Gastrocnemius medialis (tissue), 4 donors: Measurements from ENCODE around the gene BCCIP.

Source experiments
- POLR2A ChIP-seq, 2 donors: fragments of 450-650 bp; IDR thresholded peaks; one replicate each; pipeline ENCODE4 v1.6.1; 2017; ENCODE audit warnings: antibody characterized with exemption in 2 of 2, mild to moderate bottlenecking in 2 of 2, moderate library complexity in 2 of 2
- TF ChIP-seq, protein P1 (sequence below), 5 experiments: fragments of 450-650 bp in 3 of 5; fragments of 200-600 bp in 2 of 5; sonication (generic) in 2 of 5; IDR thresholded peaks in 4 of 5; conservative IDR thresholded peaks in 1 of 5; 1 replicate in 4 of 5; 2 replicates in 1 of 5; pipeline ENCODE4 v1.5.1; 2016 to 2019; ENCODE audit warnings: antibody characterized with exemption in 5 of 5, mild to moderate bottlenecking in 3 of 5, moderate library complexity in 3 of 5

DNA sequence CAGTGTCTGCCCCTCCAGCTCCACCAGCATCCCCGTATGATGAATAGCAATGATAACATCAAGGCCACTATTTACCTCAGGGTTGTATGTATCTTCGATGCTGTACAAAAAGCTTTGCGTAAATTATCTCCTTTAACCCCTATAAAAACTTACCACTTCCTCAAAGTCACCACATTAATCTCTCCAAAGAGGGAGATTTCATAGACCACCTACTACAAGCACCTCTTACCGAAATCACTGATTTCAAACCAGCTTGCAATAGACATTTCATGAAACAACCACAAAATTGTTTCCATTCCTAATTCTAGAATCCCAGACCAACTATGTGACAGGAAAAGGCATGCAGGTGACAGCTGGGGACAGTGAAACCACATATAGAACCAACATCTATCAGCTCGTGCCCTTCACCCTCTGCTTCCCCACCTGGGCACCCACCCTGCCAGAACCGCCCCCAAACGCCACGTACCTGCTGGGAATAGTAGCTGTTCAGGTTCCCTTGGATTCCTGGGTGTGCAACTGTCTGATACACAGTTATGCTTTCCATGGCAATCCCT is 27.6 kb upstream of the BCCIP start:
- TF ChIP-seq, protein P1, sequence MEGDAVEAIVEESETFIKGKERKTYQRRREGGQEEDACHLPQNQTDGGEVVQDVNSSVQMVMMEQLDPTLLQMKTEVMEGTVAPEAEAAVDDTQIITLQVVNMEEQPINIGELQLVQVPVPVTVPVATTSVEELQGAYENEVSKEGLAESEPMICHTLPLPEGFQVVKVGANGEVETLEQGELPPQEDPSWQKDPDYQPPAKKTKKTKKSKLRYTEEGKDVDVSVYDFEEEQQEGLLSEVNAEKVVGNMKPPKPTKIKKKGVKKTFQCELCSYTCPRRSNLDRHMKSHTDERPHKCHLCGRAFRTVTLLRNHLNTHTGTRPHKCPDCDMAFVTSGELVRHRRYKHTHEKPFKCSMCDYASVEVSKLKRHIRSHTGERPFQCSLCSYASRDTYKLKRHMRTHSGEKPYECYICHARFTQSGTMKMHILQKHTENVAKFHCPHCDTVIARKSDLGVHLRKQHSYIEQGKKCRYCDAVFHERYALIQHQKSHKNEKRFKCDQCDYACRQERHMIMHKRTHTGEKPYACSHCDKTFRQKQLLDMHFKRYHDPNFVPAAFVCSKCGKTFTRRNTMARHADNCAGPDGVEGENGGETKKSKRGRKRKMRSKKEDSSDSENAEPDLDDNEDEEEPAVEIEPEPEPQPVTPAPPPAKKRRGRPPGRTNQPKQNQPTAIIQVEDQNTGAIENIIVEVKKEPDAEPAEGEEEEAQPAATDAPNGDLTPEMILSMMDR (IDR thresholded peaks at IDR 0.05 in 4 of 5, conservative IDR thresholded peaks at IDR 0.05 in 1 of 5) = no peak
- TF ChIP-seq POLR2A (IDR thresholded peaks at IDR 0.05) = no peak
